Adipose tissue (tissue), 3 donors: ENCODE measurements around the gene NFXL1. TPM values are rescaled to one million over a fixed set of nuclear protein-coding genes. Genes with fewer than 3 reads are reported as not detected.

Source experiments
- H3K27ac ChIP-seq: one replicate; pipeline ENCODE4 v1.5.1; 2013; ENCODE audit warnings: low read depth, low read length
- WGBS, 3 donors: extraction: QIAGEN DNeasy Blood & Tissue Kit; methylation state at CpG; one replicate each; pipeline ENCODE4 v1.1.7; 2013; 5-methylcytosine and 5-hydroxymethylcytosine counted together
- polyA plus RNA-seq, 3 donors: library from polyadenylated mRNA; stranded (reverse); fragments of 200-250 nt; gene quantifications; one replicate each; pipeline ENCODE4 v1.2.3, GENCODE V29; 2013
- donor health status: healthy with polysubstance abuse.
- donor health status: Bipolar disorder and iron deficiency.
- donor health status: healthy.

The NFXL1 gene
- polyA plus RNA-seq, 3 donors = 2.5 to 7.0 (median 5.2) TPM

GRCh38 chr4:47913330-47913729, 1.1 kb downstream of the NFXL1 start:
- 9 to 36% (median 24%) methylated on average over 4 of the region's 4 CpGs for WGBS, 3 donors
- H3K27ac ChIP-seq = no peak overlapping the region

DNA sequence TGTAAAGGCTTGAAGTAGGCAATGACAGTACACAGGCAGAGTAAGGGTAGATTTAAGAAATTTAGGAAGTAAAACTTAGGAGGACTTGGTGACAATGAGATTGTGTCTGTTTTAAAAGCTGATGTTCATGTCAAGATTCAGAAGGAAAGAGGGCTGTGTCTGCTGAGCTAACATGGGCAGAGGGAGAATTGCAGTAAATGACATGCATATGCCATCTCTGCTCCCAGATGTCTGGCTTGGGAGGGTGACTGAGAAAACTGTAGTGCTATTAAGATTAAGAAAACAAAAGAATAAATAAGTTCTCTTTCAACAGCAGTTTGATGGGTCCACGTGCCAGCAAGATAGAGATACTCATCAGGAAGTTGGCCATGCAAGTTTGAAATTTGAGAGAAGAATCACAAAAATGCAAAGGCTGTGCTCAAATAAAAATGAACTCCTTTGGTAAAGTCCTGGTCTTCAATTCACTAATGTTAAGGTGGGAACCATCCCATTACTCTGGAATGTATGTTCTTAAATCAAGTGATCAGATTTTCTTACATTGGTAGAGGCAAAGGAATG, 7.2 kb downstream of the NFXL1 start:
- 0 to 34% (median 27%) methylated on average over 1 of the region's 1 CpG for WGBS, 3 donors

DNA sequence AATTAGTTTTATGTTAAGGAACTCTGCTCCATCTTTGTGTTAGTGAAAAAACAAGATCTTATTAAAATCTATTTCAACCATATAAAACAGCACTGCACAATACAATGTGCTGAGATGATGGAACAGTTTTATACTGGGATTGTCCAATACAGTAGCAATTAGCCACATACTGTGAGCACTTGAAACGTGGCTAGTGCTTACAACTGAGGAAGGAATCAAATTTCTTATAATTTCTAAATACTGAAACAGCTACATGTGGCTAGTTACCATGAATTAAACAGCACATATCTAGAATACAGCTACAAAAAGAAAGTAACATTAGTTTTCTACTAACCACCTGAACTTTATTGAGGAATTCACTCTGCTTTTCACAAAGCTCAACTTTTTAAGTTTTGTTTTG, 14.7 kb downstream of the NFXL1 start:
- H3K27ac ChIP-seq = no peak overlapping the region
- WGBS, 3 donors = 62 to 81% (median 71%) methylated on average over 1 of the region's 1 CpG

More for the DNA sequence above, 7.2 kb downstream of the NFXL1 start:
- H3K27ac ChIP-seq = no peak overlapping the region

- no peak overlapping the region for H3K27ac ChIP-seq
- 96 to 100% (median 100%) methylated on average over 1 of the region's 1 CpG for WGBS, 3 donors
These were observed 22.5 kb downstream of the NFXL1 start for GRCh38 chr4:47891928-47892327.

- H3K27ac ChIP-seq = no peak overlapping the region
- WGBS, 3 donors = 94 to 95% (median 95%) methylated on average over 3 of the region's 3 CpGs
These were observed 32.2 kb downstream of the NFXL1 start for GRCh38 chr4:47882228-47882627.

DNA sequence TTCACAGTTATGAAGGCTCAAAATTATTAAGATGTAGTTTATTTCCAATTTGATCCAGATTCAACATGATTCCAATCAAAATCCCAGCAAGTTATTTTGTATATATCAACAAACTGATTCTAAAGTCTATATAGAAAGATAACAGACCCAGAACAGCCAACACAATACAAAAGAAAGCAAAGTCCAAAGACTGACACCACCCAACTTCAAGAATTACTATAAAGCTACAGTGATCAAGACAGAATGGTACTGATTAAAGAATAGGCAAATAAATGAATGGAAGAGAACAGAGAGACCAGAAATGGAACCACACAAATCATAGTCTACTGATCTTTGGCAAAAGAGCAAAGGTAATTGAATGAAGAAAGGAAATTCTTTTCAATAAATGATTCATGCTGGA, 34.9 kb downstream of the NFXL1 start:
- no peak overlapping the region for H3K27ac ChIP-seq

GRCh38 chr4:47876784-47877546, 37.4 kb downstream of the NFXL1 start:
- WGBS, 3 donors = 74 to 87% (median 84%) methylated on average over 3 of the region's 3 CpGs

DNA sequence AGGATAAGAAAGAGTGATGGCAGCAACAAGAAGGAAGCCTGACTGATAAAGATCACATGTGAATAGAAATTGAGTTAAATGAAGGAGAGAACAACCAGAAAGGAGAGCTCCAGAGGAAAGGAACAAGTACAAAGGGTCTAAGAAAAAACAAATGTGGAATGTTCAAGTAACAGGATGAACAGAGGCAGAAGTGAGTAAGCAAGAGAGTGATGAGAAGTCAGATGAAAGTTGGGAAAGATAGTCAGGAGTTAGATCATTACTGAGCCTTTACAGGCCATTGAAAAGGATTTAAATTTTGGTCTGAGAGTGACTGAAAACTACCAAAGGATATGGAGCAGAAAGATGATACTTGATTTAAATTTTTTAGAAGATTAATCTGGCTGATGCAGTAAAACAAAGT, 38.1 kb downstream of the NFXL1 start:
- H3K27ac ChIP-seq = no peak overlapping the region

More at GRCh38 chr4:47876784-47877546, 37.4 kb downstream of the NFXL1 start:
- no peak overlapping the region for H3K27ac ChIP-seq

DNA sequence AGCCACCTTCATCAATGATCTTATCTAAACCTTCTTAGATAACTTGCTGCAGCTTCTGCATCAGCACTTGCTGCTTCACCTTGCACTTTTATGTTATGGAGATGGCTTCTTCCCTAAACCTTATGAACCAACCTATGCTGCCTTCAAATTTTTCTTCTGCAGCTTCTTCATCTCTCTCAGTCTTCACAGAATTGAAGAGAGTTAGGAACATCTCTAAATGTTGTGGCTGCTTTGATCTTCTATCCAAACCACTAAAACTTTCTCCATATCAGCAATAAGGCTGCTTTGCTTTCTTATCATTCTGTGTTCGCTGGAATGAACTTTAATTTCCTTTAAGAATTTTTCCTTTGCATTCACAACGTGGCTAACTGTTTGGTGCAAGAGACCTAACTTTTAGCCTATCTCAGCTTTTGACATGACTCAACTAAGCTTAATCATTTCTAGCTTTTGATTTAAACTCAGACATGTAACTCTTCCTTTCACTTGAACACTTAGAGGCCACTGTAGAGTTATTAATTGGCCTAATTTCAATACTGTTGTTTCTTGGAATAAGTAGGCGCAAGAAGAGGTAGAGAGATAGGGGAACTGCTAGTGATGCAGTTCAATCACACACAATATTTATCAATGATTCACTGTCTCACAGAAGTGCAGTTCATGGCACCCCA, 40.4 kb downstream of the NFXL1 start:
- H3K27ac ChIP-seq = no peak overlapping the region
- 91 to 95% (median 92%) methylated on average over 3 of the region's 3 CpGs for WGBS, 3 donors

DNA sequence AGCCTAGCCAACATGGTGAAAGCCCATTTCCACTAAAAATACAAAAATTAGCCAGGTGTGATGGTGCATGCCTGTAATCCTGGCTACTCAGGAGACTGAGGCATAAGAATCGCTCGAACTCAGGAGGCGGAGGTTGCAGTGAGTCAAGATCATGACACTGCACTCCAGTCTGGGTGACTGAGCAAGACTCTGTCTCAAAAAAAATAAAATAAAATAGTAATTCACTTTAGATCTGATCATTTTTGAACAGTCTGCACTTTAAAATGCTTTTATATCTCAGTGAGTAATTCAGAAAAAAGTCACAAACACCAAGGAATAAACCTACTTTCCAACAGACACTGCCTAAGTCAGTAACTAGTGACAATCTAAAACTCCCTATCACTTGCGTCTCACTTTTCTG, 50.9 kb downstream of the NFXL1 start:
- 73 to 89% (median 86%) methylated on average over 4 of the region's 4 CpGs for WGBS, 3 donors
- H3K27ac ChIP-seq = no peak overlapping the region

DNA sequence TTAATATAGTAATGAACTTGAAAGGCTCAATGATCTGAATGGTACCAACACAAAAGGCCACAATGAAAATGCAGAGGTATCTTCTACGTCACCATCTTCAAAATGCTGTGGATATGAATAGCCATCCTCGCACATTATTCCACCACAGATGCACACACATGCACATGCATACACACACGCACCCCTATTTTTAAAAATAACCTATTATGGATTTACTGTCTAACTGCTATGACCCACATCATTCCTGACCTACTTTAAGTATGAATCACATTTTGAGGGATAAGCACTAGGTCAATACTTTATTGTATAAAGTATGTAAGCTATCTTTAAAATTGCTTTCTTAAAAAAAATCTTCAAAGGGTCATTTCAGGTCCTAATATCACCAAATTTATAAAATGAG, 52.1 kb downstream of the NFXL1 start:
- WGBS, 3 donors = 96 to 97% (median 97%) methylated on average over 3 of the region's 3 CpGs
- no peak overlapping the region for H3K27ac ChIP-seq

GRCh38 chr4:47860305-47860704, 54.1 kb downstream of the NFXL1 start:
- WGBS, 3 donors = 98 to 100% (median 99%) methylated on average over 1 of the region's 1 CpG
- no peak overlapping the region for H3K27ac ChIP-seq

GRCh38 chr4:47858006-47858405, 56.4 kb downstream of the NFXL1 start:
- 72 to 88% (median 73%) methylated on average over 2 of the region's 2 CpGs for WGBS, 3 donors
- H3K27ac ChIP-seq = no peak overlapping the region

DNA sequence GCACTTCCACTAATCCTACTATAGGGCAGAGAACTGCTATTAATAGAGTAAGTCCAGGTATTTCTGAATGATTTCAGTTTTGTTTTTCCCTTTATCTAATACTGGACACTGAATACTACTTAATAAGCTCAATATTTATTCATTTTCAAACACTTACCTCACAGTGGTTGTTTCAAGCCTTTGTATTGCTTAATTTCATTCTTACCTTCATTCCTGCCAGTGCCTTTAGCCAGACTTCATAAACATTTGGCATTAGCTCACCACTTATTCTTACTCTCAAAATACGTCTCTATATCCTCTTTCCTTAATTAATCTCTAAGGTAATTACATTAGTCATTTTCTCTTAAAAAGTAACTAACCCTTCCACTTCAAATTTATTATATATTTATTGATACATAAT, 57.7 kb downstream of the NFXL1 start:
- whole genome bisulfite sequencing, 3 donors = 74 to 98% (median 93%) methylated on average over 1 of the region's 1 CpG
- no peak overlapping the region for H3K27ac ChIP-seq

GRCh38 chr4:47855350-47855749, 59.0 kb downstream of the NFXL1 start:
- WGBS, 3 donors = 90 to 97% (median 95%) methylated on average over 2 of the region's 2 CpGs
- no peak overlapping the region for H3K27ac ChIP-seq

GRCh38 chr4:47852136-47852535, 62.2 kb downstream of the NFXL1 start:
- H3K27ac ChIP-seq = no peak overlapping the region

DNA sequence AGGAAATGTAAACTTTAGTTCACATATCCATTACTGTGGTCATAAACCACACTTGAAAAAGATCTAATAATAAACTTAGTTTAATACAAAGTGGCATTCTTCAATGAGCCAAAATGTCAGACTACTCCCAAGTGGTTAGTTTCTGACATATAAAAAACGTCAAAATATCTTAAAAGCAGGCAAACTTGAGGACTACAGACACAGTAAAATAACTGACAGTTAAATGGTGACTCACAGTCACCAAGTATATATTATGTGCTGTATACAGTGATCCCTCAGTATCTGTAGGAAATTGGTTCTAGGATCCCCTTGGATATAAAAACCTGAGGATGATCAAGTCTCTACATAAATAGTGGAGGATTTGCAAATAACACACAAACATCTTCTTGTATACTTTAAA, 64.9 kb downstream of the NFXL1 start:
- H3K27ac ChIP-seq = no peak overlapping the region
- WGBS, 3 donors = 53 to 71% (median 63%) methylated on average over 1 of the region's 1 CpG

More at GRCh38 chr4:47852136-47852535, 62.2 kb downstream of the NFXL1 start:
- 68 to 83% (median 79%) methylated on average over 1 of the region's 1 CpG for WGBS, 3 donors

DNA sequence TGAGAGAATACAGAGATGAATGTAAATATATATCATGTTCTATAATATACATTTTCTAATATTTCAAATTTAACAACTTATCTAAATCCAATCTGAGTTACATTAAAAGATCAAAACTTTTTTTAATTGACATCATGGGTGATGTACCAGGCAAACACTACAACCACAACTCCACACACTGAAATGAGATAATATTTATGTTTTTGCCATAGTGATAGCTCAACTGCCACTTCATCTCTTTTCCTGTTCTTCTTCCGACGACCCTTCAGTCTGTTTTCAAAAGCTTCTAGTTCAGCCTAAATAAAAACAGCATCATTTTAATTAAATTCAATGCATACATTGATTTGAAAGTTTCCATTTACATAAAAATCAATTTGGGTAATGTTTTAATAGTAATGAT, 66.3 kb downstream of the NFXL1 start:
- H3K27ac ChIP-seq = no peak overlapping the region
- 85 to 90% (median 87%) methylated on average over 2 of the region's 2 CpGs for WGBS, 3 donors

GRCh38 chr4:47842985-47843384, 71.4 kb downstream of the NFXL1 start:
- no peak overlapping the region for H3K27ac ChIP-seq

DNA sequence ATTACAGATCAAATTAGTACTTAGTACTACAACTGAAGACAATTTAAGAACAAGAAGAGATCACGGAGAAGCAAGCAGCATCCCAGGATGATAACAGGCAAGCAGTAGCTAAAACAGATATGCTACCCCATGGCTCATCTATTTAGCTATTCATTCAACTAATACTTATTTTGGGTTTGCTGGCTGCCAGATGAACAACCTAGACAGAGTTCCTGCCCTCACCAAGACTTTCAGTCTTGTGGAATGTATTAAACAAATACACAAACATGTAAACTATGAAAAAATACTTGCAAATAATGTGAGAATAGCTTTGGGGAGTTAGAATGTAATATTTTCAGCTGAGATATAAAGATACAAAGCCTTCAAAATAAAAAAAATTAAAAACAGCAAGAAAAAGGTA, 74.1 kb downstream of the NFXL1 start:
- H3K27ac ChIP-seq = no peak overlapping the region
- WGBS, 3 donors = 93 to 95% (median 94%) methylated on average over 1 of the region's 1 CpG
